Mammary epithelial cell (primary cell): ENCODE data around the gene TMEM132A.

ENCODE experiments used
- EZH2 ChIP-seq: IDR thresholded peaks from 2 replicates; pipeline ENCODE4 v1.6.1; 2012; ENCODE audit warnings: low read length, inconsistent platforms, borderline replicate concordance
- TF ChIP-seq, protein P1 (sequence below), 2 donors: IDR thresholded peaks in 1 of 2; conservative IDR thresholded peaks in 1 of 2; 2 replicates each; pipeline ENCODE4 v1.5.1; 2011 to 2012; ENCODE audit warnings: inconsistent platforms in 2 of 2, low read length in 2 of 2, mild to moderate bottlenecking in 2 of 2, control low read depth in 1 of 2, low read depth in 1 of 2; ENCODE audit not compliant: insufficient read depth in 1 of 2; ENCODE audit errors: extremely low read depth in 1 of 2

DNA sequence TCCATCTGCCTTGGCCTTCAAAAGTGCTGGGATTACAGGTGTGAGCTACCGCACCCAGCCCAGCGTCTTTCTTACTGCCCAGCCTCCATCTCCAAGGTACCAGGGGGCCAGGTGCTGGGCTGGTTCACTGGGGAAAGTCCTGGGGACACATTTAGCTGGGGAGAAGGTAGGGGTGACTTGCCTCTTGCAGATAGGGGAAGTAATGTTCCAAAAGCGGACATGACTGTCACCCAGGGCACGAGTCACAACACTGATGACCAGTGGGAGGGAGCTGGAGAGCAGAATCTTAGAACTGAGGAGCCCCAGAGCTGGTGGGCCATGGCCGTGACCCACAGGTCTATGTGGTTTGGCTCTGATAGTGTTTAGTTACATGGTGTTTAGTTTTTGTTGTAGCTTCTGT, 30.2 kb downstream of the TMEM132A start:
- TF ChIP-seq, protein P1, sequence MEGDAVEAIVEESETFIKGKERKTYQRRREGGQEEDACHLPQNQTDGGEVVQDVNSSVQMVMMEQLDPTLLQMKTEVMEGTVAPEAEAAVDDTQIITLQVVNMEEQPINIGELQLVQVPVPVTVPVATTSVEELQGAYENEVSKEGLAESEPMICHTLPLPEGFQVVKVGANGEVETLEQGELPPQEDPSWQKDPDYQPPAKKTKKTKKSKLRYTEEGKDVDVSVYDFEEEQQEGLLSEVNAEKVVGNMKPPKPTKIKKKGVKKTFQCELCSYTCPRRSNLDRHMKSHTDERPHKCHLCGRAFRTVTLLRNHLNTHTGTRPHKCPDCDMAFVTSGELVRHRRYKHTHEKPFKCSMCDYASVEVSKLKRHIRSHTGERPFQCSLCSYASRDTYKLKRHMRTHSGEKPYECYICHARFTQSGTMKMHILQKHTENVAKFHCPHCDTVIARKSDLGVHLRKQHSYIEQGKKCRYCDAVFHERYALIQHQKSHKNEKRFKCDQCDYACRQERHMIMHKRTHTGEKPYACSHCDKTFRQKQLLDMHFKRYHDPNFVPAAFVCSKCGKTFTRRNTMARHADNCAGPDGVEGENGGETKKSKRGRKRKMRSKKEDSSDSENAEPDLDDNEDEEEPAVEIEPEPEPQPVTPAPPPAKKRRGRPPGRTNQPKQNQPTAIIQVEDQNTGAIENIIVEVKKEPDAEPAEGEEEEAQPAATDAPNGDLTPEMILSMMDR (conservative IDR thresholded peaks at IDR 0.05 in 1 of 2, IDR thresholded peaks at IDR 0.05 in 1 of 2; ENCODE audit: extremely low read depth in 1 of 2, insufficient read depth in 1 of 2, low read depth in 1 of 2, low read length in 2 of 2) = no peak
- no peak for TF ChIP-seq EZH2
